Middle frontal gyrus (tissue), 1 donor: ENCODE data around the gene CYB561D2.

Experiments
- DNase-seq: peaks from one replicate; pipeline ENCODE4 v3.0.0-alpha.2; 2015; ENCODE audit warnings: low spot score; ENCODE audit errors: extremely low spot score

The CYB561D2 gene

GRCh38 chr3:50365080-50365841 lies 14.6 kb downstream of the CYB561D2 start:
- no peak for DNase-seq

DNA sequence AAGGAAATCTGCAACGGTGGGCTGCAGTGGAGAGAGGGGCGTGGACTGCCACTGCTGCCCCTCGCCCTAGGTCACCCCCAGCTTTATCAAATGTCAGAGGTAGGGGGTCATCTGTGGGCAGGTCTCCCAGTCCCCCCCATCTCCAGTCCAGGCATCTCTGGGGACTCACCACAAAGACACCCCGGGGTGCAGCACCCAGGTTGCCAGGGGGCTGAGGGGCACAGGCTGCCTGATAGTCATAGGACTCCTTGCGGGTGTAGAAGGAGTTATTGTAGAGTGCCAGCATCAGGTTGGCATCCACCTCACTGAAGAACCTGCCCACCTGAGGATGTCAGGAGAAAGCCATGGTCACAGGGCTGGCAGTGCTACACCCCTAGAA lies 15.2 kb downstream of the CYB561D2 start:
- no peak for DNase-seq

DNA sequence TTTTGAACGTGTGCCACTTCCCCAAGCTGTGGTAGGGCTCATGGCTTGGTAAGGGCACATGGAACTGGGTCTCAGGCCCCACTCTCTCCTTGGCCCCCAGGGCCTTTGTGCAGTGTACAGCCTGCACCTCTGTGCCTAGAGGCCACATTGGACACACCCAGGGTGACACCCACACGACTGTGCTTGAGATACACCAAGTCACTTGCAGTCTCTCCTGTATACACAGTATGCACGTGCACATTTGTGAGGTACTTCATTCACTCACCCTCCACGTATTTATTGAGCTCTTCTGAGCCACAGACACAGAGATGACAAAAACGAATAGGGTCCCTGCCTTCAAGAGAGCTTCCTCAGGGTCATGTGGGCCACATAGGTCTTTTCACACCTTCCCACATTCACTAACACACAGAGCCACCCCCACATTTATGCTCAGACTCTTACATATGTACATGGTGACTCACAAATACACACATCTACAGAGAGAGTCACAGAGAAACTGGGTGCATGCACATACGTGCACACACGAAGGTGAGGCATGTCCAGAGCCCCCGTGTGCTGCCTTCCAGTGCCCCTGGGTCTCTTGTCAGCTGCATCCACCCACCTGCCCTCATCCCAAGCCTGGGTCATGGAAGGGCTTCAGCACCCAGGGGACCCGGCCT lies 18.5 kb downstream of the CYB561D2 start:
- no peak for DNase-seq

- DNase-seq = peak; percentile 40
Observed at GRCh38 chr3:50370594-50370993, 19.9 kb downstream of the CYB561D2 start.

DNA sequence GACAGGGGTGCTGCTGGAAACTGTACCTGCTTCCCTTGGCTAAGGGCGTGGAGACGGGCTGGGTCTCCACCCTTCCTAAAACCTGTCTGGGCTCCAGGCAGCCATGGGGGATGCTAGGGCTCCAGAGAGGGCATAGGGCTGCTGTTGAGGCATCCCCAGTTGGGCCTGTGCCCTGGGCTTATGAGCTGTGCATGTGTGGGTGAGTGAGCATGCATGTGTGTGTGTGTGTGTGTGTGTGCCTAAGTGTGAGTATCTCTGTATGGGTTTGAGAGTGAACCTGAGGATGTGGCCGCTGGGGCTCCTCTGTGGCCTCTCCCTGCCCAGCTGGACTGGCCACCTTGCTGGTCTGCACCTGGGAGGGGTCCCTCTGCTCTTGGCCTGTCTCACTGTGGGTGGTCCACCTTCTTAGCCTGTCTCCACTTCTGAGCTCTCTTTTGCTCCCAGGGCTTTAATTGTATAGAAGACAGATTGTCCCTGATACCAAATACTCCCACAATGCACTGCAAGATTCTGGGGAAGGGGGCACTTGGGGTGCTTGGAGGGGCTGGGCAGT lies 20.5 kb downstream of the CYB561D2 start:
- DNase-seq = no peak

DNA sequence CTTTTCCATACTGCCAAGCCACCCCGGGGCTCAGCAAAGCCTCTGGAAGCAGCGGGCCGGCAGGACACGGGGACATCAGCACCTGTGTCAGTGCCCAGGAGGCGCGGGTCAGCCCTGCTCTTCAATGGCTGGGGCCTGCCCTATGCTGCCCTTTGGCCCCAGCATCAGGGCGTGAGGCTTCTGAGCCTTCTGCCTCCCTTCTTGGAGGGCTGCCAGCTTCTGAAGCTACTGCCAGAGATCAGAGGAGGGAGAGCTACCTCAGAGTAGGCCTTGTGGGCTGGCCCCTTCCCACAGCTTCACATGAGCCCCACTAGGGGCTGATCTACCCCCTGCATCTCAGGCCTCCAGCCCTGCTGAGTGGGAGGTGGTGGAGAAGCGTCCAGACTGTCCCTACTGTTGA lies 21.7 kb downstream of the CYB561D2 start:
- DNase-seq = no peak

GRCh38 chr3:50373146-50374051 lies 22.7 kb downstream of the CYB561D2 start:
- DNase-seq = no peak

GRCh38 chr3:50374363-50375257 lies 23.9 kb downstream of the CYB561D2 start:
- DNase-seq = no peak

GRCh38 chr3:50375258-50375931 lies 24.7 kb downstream of the CYB561D2 start:
- DNase-seq = no peak

GRCh38 chr3:50378024-50378423 lies 27.4 kb downstream of the CYB561D2 start:
- DNase-seq = no peak

GRCh38 chr3:50378757-50379156 lies 28.1 kb downstream of the CYB561D2 start:
- DNase-seq = no peak

GRCh38 chr3:50380405-50381085 lies 29.9 kb downstream of the CYB561D2 start:
- no peak for DNase-seq

- no peak for DNase-seq
Observed at GRCh38 chr3:50381383-50381782, 30.7 kb downstream of the CYB561D2 start.

DNA sequence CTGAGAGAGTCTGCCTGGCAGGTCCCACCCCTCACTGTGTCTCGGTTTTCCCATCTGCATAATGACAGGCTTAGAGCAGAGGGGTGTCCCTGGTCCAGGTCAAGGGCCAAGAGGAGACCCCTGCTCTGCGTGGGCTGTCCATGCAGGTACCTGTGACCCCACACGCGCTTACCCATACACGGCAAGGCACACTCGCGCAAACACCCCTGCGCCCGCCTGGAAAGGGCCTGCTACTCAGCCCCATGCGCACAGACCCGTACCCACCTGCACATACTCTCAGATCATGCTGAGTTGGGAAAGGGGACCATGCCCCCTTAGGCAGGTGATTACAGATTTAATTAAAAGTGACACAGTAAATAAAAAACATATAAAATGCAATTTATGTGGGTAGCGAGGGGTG lies 32.1 kb downstream of the CYB561D2 start:
- no peak for DNase-seq

DNA sequence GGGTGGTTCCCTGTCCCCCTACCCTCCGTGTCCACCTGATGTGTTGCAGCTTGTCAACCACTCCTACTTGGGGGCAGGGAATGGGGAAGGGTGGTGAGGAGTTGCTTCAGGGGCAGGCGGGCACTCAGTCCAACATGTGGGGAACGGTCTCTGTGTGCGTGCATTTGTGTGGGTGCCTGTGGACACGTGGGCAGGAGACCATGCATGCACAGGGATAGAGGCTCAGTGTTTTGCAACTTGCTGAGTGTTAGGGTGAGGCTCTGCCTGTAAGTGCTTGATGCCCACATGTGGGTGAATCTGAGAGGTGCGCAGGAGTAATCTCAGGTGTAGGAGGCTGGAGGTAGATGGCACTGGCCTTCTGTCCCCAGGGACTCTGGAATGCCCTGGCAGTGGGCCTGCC lies 33.1 kb downstream of the CYB561D2 start:
- no peak for DNase-seq

- DNase-seq = no peak
Observed at GRCh38 chr3:50385754-50386153, 35.1 kb downstream of the CYB561D2 start.

DNA sequence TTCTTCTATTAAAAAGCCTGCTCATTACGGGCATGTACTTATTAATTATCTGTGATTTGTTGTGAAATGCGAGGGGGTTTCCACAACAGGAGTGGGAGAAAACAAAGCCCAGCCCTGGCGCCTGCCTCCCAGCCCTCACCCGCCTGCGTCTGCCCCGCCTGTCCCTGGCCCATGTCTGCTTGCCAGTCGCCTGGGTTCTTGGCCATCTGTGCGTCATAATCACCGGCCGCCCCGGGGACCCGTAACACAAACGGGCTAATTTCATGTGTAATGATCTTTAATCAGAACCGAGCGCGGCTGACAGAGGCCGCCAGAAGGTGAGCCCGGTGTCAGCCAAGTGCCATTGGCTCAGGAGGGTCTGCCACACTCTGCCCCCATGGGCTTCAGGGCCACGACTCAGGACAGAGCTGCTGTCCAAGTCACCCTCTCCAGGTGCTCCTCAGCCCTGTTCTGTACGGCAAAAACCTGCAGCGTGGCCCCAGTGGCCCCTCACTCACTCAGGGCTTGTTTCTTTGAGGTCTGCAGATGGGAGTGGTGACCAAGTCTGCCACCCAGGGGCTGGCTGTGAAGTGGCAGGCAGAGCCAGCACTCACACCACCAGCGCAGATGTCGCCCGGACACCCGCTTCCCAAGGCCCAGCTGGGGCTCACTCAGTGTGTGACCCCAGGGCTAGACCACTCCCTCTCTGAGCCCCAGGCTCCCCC lies 37.5 kb downstream of the CYB561D2 start:
- no peak for DNase-seq

DNA sequence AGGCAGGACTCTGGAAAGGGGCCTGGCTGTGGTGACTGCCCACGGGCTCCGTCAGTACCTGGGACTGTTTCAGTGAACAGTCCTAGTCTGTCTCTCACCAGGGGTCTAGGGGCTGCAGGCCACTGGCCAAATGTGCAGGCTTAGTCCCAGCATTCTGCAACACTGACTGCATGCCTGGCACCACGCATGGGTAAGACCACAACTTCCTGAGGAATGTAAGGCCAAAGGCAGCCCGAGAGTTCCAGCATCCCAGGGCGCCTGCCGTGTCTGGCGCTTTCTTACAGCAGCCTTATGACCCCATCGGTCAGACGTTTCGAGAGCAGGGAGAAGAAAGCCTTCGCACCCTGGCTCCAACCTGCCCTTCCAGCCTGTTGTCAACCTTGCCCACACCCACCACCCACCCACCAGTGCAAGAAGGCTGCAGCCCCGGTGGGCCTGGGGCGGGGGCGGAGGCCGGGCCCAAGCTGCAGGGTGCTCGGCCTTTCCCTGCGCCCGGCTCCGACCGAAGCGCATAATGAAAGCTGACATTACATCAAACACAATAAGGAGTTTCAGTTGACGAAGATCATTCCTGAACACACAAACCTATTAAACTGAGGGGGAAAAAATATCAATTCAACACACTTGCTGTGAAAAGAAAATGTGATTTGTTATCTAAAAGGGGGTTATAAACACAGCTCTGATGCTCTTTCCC lies 38.2 kb downstream of the CYB561D2 start:
- no peak for DNase-seq
